ENCODE measurements around the gene DOCK9.

The DOCK9 gene

GRCh38 chr13:98974053-98974452, 3.8 kb downstream of the DOCK9 start:
- no peak for DNase-seq

GRCh38 chr13:98972627-98973026, 5.2 kb downstream of the DOCK9 start:
- DNase-seq = no peak

- DNase-seq = no peak
Observed at GRCh38 chr13:98972059-98972458, 5.8 kb downstream of the DOCK9 start.

- DNase-seq = peak; percentile 42 to 52
Observed at GRCh38 chr13:98970330-98970729, 7.5 kb downstream of the DOCK9 start.

GRCh38 chr13:98967491-98967890, 10.4 kb downstream of the DOCK9 start:
- DNase-seq = no peak

- no peak for DNase-seq
Observed at GRCh38 chr13:98966019-98966418, 11.8 kb downstream of the DOCK9 start.

GRCh38 chr13:98965325-98965724, 12.5 kb downstream of the DOCK9 start:
- DNase-seq = peak; percentile 39 to 43

- no peak for DNase-seq
Observed at GRCh38 chr13:98963917-98964316, 13.9 kb downstream of the DOCK9 start.

GRCh38 chr13:98962901-98963590, 14.8 kb downstream of the DOCK9 start:
- no peak for DNase-seq

GRCh38 chr13:98961503-98962105, 16.3 kb downstream of the DOCK9 start:
- no peak for DNase-seq

- no peak for DNase-seq
Observed at GRCh38 chr13:98960606-98961502, 17.0 kb downstream of the DOCK9 start.

- DNase-seq = no peak
Observed at GRCh38 chr13:98959786-98960605, 17.9 kb downstream of the DOCK9 start.

GRCh38 chr13:98959291-98959690, 18.6 kb downstream of the DOCK9 start:
- no peak for DNase-seq

- DNase-seq = no peak
Observed at GRCh38 chr13:98958443-98958794, 19.4 kb downstream of the DOCK9 start.

- no peak for DNase-seq
Observed at GRCh38 chr13:98957731-98958442, 20.0 kb downstream of the DOCK9 start.

- no peak for DNase-seq
Observed at GRCh38 chr13:98955336-98955735, 22.5 kb downstream of the DOCK9 start.

- DNase-seq = no peak
Observed at GRCh38 chr13:98954313-98954712, 23.6 kb downstream of the DOCK9 start.

GRCh38 chr13:98951266-98951665, 26.6 kb downstream of the DOCK9 start:
- DNase-seq = no peak

- no peak for DNase-seq
Observed at GRCh38 chr13:98950705-98951104, 27.2 kb downstream of the DOCK9 start.

- DNase-seq = no peak
Observed at GRCh38 chr13:98947925-98948324, 29.9 kb downstream of the DOCK9 start.

GRCh38 chr13:98945863-98946605, 31.8 kb downstream of the DOCK9 start:
- no peak for DNase-seq

GRCh38 chr13:98944336-98944735, 33.5 kb downstream of the DOCK9 start:
- no peak for DNase-seq
